Left lobe of liver (tissue), 2 donors: ENCODE measurements around the gene INPP5F. TPM values are rescaled to one million over a fixed set of nuclear protein-coding genes. Genes with fewer than 3 reads are reported as not detected.

ENCODE experiments used
- ATAC-seq: fragments of 200-7000 bp; cut with Tn5 transposase; one replicate; pipeline ENCODE4 v1.9.1; 2020; ENCODE audit warnings: mild to moderate bottlenecking, moderate library complexity
- DNase-seq: peaks from one replicate; pipeline ENCODE4 v3.0.0-alpha.2; 2020; ENCODE audit warnings: low spot score
- total RNA-seq: library from RNA; stranded (reverse); gene quantifications from one replicate; pipeline ENCODE4 v1.2.1, GENCODE V29; 2021
- donor health status: DM: no; HTN: no; CAD: no; lungs with moderate emphysema.
- donor health status: DM: no; HTN: yes; CAD: no.

The INPP5F gene
- total RNA-seq, result 2.6 TPM

GRCh38 chr10:119725828-119726675 is at the start of gene INPP5F:
Gene INPP5F (plus strand): TSS chr10:119726050. CDS start chr10:119726263, 213 bp downstream.
- DNase-seq (peak; percentile 99), ATAC-seq (peak; percentile 96)

GRCh38 chr10:119677126-119677525 is 48.7 kb upstream of the INPP5F start:
- ATAC-seq (no peak), DNase-seq (no peak)

GRCh38 chr10:119677904-119678755 is 47.7 kb upstream of the INPP5F start:
- ATAC-seq (no peak), DNase-seq (no peak)

- ATAC-seq (no peak), DNase-seq (no peak)
These were observed 46.4 kb upstream of the INPP5F start for GRCh38 chr10:119679480-119679829.

- ATAC-seq (no peak), DNase-seq (no peak)
These were observed 45.8 kb upstream of the INPP5F start for GRCh38 chr10:119680050-119680449.

GRCh38 chr10:119680650-119681081 is 45.2 kb upstream of the INPP5F start:
- DNase-seq (no peak), ATAC-seq (no peak)

- DNase-seq (peak; percentile 68), ATAC-seq (peak; percentile 98)
These were observed 39.2 kb upstream of the INPP5F start for GRCh38 chr10:119686465-119687191.

- DNase-seq, result no peak
- ATAC-seq, result no peak
These were observed 38.4 kb upstream of the INPP5F start for GRCh38 chr10:119687192-119688032.

GRCh38 chr10:119688033-119688508 is 37.8 kb upstream of the INPP5F start:
- ATAC-seq (no peak), DNase-seq (no peak)

- no peak for ATAC-seq
- no peak for DNase-seq
These were observed 36.8 kb upstream of the INPP5F start for GRCh38 chr10:119689016-119689580.

GRCh38 chr10:119691726-119692125 is 34.1 kb upstream of the INPP5F start:
- no peak for ATAC-seq

GRCh38 chr10:119693262-119693957 is 32.4 kb upstream of the INPP5F start:
- no peak for ATAC-seq

More at GRCh38 chr10:119691726-119692125, 34.1 kb upstream of the INPP5F start:
- no peak for DNase-seq

GRCh38 chr10:119694608-119695007 is 31.2 kb upstream of the INPP5F start:
- DNase-seq (no peak), ATAC-seq (no peak)

More at GRCh38 chr10:119693262-119693957, 32.4 kb upstream of the INPP5F start:
- DNase-seq, result no peak

GRCh38 chr10:119700321-119700954 is 25.4 kb upstream of the INPP5F start:
- ATAC-seq, result no peak
- no peak for DNase-seq

- no peak for DNase-seq
- no peak for ATAC-seq
These were observed 24.0 kb upstream of the INPP5F start for GRCh38 chr10:119701861-119702260.

- no peak for ATAC-seq
- DNase-seq, result no peak
These were observed 23.3 kb upstream of the INPP5F start for GRCh38 chr10:119702583-119702982.

- DNase-seq, result no peak
- ATAC-seq, result no peak
These were observed 21.8 kb upstream of the INPP5F start for GRCh38 chr10:119703903-119704508.

- no peak for ATAC-seq
- no peak for DNase-seq
These were observed 20.4 kb upstream of the INPP5F start for GRCh38 chr10:119705434-119705831.
